Sigmoid colon (tissue), 4 donors: ENCODE measurements around the gene GJD2.

Source experiments
- CTCF ChIP-seq, 4 experiments: fragments of 450-650 bp in 3 of 4; fragments of 200-600 bp in 1 of 4; IDR thresholded peaks; one replicate each; pipeline ENCODE4 v1.5.1; 2016 to 2019; ENCODE audit warnings: antibody characterized with exemption in 4 of 4, mild to moderate bottlenecking in 3 of 4, moderate library complexity in 2 of 4
- POLR2AphosphoS5 ChIP-seq, 4 donors: sonication (generic); formaldehyde crosslinking; IDR thresholded peaks; one replicate each; pipeline ENCODE4 v1.6.1; 2017; ENCODE audit warnings: antibody characterized with exemption in 4 of 4

GRCh38 chr15:34783991-34784390 is 29.2 kb upstream of the GJD2 start:
- TF ChIP-seq CTCF (IDR thresholded peaks at IDR 0.05) (no peak), POLR2AphosphoS5 (IDR thresholded peaks at IDR 0.05) (no peak)
